Gastrocnemius medialis (tissue), 4 donors: ENCODE measurements around the gene KANSL1.

Source experiments
- POLR2A ChIP-seq, 2 donors: fragments of 450-650 bp; IDR thresholded peaks; one replicate each; pipeline ENCODE4 v1.6.1; 2017; ENCODE audit warnings: antibody characterized with exemption in 2 of 2, mild to moderate bottlenecking in 2 of 2, moderate library complexity in 2 of 2
- TF ChIP-seq, protein P1 (sequence below), 5 experiments: fragments of 450-650 bp in 3 of 5; fragments of 200-600 bp in 2 of 5; sonication (generic) in 2 of 5; IDR thresholded peaks in 4 of 5; conservative IDR thresholded peaks in 1 of 5; 1 replicate in 4 of 5; 2 replicates in 1 of 5; pipeline ENCODE4 v1.5.1; 2016 to 2019; ENCODE audit warnings: antibody characterized with exemption in 5 of 5, mild to moderate bottlenecking in 3 of 5, moderate library complexity in 3 of 5

DNA sequence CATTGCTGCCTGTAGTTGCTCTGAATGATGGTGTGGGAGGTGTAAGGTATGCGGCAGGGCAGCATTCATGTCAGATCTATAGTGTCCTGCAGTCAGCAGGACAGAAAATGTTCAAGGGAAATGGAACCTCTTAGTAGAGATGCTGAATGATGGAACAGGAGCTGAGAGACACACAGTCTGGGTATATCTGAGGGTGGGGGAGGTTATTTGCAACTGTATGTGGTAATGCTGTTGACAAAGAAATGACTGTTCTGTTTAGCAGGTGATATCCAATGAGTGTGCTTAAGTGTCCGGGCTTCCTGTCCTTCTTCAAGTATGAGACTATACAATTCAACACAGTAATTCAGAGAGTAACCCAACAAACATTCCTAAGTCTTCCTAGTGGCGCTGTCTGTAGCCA lies 147.6 kb downstream of the KANSL1 start:
- TF ChIP-seq, protein P1, sequence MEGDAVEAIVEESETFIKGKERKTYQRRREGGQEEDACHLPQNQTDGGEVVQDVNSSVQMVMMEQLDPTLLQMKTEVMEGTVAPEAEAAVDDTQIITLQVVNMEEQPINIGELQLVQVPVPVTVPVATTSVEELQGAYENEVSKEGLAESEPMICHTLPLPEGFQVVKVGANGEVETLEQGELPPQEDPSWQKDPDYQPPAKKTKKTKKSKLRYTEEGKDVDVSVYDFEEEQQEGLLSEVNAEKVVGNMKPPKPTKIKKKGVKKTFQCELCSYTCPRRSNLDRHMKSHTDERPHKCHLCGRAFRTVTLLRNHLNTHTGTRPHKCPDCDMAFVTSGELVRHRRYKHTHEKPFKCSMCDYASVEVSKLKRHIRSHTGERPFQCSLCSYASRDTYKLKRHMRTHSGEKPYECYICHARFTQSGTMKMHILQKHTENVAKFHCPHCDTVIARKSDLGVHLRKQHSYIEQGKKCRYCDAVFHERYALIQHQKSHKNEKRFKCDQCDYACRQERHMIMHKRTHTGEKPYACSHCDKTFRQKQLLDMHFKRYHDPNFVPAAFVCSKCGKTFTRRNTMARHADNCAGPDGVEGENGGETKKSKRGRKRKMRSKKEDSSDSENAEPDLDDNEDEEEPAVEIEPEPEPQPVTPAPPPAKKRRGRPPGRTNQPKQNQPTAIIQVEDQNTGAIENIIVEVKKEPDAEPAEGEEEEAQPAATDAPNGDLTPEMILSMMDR (IDR thresholded peaks at IDR 0.05 in 4 of 5, conservative IDR thresholded peaks at IDR 0.05 in 1 of 5) = no peak
- TF ChIP-seq POLR2A (IDR thresholded peaks at IDR 0.05) = no peak
